NCI-H187 (cell line): ENCODE data around the gene HS3ST5.

ENCODE experiments used
- DNase-seq, 2 experiments: peaks; one replicate each; lab custom pipeline; 2025; lab: John Stamatoyannopoulos, UW

Gene HS3ST5

DNA sequence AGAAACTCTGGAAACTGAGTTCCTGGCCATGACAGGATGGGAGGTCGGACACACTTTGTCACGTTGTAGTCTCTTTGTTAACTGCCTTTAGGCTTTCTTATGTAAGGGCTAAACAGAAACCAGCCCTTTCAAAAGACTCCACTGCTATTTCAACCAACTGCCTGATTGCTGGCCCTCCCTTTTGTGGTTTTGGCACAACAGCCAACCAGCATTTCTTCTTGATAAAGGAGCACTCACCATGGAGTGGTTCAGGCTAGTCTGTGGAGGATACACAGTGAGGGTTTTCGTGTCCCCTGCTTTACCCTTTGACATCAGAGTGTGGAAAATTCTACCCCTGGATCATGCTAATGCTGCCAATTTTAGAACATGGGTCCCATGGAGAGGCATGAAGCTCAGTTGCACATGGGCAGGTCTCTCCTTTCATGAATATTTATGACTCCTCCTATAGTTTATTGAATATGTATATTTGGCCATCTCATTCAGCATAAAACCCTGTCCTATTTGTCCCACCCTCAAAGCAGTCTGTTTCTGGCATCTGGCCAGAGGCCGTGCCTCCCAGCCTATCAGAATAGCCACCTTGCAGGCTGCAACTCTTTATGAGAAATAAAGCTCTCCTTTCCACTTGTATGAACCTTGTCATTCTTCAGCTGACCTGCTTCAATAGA lies 148.3 kb downstream of the HS3ST5 start:
- DNase-seq: no peak

DNA sequence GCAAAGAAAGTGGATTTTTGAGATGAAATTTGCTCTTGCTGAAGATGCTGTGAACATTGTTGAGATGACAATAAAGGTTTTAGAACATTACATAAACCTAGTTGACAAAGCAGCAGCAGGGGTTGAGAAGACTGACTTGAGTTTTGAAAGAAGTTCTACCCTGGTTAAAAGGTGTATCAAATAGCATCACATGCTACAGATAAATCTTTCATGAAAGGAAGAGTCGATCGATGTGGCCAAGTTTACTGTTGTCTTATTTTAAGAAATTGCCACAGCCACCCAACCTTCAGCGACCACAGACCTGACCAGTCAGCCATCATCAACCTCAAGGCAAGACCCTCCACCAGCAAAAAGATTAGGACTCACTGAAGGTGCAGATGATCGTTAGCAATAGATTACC lies 155.3 kb downstream of the HS3ST5 start:
- no peak for DNase-seq

DNA sequence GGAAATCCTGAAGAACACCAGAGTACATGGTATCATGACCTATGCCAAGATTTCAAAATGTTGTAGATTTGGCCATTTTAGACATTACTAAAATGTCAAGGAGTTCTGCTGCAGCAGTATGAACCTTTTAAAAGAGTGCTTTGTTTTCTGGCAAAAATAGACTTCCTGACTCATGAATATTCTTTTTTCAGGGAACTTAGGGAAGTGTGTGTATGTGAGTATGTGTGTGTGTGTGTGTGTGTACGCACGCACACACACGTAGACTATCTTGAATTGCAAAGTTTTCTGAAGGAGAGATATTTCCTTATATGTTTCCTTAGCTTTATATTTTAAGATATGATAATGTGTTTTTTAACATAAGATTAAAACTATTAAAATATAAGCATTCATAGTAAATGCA lies 161.2 kb downstream of the HS3ST5 start:
- DNase-seq: no peak

DNA sequence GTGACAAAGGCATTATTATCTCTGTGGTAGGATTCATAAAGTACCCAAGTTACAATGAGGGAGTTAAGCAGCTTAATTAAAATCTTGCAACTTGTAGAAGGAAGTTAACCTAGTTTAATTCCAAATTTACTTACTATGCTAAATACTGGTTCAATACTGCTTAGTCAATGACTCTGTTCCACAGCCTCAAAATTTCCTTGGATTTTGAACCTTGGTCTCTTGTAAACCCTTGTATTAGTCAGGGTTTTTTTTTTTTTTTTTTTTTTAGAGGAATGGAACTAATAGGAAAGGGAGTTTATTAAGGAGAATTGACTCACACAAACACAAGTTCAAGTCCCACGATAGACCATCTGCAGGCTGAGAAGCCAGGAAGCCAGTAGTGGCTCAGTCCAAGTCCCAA lies 163.4 kb downstream of the HS3ST5 start:
- DNase-seq: no peak

DNA sequence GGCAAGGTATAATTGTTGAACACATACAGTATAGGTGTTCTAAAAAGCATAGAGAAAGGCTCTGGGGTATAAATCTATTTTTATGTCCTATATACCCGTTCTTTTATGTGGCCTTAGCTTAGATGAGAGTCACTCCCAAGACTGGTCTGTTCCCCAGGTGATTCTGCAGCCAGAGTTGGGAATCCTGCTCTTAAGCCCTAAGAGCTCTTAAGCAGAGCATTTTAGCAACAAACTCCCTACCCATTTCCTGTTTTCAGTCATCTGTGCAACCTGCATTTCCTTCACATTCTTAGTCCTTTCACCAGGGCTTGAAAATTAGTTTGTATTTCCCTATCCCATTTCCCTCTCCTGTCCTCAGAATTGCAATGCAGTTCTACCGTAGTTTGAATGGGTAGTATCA lies 166.1 kb downstream of the HS3ST5 start:
- no peak for DNase-seq

DNA sequence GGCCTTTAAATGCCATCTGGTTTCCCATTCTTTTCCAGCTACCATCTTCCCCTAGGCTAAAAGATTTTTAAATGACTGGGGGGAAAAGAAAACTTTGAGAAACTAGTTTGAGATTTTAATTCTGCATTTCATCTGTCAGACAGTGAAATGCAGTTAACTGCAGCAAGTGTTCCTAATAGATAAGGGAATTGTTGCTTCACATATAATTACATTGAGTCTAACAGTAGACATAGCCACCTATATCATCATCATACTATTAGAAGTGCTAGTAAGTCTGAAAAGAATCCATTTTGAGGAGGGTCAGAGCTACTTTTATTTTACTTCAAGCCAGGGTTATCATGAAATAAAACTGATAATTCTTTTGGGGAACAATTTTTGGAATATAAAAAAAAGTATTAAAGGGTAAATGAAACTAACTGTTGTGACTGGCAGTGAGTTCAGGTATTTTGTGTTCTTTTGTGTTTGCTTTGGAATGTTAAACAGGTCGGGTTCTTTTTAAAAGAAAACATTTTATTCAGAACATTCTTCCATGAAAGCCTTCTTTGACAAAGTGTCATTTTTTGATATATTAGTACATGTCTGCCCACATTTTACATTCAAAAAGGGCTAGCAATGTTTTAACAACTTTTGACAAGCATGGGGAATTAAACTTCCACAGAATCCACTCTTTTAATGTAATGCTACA lies 170.1 kb downstream of the HS3ST5 start:
- no peak for DNase-seq

DNA sequence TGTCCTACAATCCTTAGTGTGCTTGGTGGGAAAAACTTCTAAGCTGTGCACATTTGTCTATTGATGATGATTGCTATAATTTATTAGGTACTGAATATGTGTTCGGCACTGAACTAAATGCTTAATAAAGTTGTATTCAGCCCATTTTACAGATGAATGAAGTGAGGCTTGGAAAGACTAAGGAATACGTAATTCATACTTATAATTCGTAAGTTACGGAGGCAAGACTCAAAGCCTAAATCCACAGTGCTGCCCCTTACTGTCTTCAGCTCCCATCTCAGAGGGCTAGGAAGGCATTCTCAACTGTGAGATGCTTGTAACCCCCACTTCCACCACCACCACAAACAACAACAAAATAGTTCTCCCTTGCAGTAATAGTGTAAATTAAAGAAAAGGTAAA lies 171.3 kb downstream of the HS3ST5 start:
- no peak for DNase-seq

DNA sequence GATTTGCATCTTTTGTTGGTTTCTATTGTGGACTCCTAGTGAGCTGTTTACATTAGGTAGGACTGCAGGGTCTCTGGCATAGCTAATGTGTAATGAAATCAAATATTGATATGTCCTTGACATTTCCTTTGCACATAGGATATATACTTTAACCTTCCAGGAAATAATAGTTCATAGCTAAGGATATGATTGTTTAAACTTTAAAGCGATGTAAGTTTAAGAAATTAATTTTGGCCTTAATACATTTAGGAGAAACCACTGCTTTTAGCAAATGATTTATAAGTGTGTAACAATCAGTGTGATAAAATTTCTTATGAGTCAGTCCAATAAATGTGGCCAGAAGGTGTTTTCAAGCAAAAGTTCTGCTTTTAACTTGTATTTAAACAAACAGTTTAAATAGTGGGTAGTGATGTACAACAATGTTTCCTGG lies 171.8 kb downstream of the HS3ST5 start:
- no peak for DNase-seq

DNA sequence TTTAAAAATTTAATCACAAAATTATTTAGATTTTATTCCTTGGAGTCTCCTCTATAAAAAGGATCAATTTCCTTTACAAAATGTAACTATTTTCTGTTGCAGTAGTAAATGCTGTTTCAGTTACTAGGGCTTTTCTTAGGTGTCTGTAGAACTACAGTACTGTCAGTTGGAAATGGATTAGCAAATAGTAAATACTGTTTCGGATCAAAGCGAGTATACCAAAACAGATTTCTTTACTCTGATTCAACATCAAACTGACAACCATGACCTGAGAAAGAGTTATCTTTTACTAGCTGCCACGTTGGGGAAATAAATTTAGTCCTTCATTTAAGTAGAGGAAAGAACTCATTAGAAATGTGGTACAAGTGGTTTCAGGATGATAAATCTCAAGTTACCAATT lies 172.5 kb downstream of the HS3ST5 start:
- DNase-seq: no peak

DNA sequence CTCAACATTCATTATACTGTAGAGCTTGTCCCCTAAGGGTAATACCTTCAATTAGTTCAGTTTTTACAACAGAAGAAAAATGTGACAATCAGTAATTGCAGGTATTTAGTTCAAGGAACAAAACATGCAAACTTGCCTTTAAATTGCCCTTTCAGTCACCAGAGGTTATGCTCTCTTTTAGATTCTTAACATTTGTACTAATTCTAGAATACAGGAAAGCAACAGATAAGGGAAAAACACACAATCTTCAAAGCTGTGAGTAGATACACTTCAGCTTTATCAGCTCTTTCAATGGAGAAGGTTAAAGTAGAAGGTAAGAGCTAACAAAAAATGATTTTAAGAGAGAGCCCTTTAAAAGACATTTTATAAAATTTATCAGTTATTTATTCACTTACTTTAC lies 173.1 kb downstream of the HS3ST5 start:
- DNase-seq: no peak

DNA sequence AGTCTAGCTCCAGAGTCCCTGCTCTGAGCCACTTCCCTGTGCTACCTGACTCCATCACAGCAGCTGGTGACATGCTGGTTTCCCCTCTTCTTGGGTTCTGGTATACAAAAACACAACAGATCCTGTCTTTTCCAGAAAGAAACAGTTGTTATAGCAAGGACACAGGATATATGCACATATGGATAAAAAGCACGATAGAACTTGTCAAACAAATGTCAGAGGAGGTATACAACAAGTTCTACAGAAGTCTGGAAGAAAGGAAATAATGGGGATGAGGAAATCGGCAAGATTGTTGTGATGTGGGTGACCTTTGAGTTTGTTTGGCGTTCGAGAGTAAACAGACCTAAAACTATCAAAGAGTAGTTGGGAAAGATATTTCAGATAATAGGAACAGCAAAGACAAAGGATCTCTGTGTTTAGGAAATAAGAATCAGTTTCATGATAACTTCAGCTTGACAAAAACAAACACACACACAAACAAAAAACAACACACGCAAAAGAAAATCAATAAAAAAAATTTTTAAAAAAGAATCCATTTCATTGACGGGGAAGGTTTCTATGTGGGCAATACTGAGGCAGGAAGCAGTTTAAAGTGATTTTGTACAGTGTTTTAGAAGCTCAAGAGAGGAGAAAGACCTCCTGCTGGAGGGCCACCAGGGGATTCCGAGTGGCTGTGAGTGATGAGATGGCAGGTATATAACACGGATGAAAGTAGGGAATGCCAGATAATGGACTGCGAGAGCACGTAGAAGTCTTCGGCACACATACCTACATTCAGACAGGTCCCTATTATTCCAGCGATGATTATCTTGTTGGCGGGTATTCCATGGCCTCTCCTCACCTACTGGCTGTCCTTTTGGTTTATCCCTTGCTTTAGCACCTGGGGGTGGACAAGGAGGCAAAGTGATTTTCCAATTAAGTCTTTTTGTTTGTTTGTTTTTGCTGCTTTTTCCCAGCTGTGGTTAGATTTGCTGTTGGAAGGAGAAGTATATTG lies 174.9 kb downstream of the HS3ST5 start:
- no peak for DNase-seq

DNA sequence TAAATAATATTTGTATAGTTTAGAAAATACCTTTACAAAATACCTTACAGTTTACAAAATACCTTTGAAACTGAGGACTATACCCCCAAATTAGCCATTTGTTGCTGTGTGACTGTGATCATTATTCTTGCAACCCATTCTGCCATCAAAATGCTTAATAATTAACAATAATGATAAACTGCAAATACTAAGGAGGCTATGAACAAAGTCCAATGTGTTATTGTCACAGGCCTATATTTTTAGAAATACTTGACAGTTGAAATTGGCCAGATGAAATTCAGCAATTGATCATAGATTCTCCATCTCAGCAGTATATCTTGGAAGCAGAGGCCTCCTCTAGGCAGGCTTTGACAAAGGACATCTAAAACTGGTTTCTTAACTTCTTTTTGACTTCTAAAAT lies 178.6 kb downstream of the HS3ST5 start:
- DNase-seq: no peak

DNA sequence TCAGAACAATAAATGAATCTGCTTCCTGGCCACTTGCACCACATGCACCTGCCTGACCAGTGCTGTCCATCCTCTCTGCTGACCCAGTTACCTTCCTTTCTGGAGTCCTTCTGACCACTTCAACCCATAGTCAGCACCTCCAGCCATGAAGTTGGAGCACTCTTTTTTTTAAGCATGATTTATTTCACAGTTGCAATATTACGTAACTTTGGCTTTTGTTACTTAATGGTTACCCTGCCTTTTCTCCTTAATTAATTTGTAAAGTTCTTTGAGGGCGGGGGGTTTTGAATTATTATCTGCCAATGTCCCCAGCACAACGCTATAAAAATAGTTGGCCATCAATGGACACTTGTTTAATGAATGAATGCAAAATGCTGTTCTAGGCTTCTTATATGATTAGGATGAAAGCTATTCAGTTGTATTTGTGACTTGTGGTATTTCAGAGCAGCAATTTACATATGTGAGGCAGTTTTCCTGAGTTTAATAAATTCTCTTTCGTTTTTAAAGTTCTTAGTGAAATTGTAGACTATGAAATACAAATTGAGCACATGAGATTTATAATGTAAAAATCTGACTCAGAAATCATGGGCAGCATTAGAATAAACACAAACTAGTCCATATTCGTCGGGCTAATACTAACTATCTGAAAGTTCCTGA lies 180.0 kb downstream of the HS3ST5 start:
- no peak for DNase-seq

DNA sequence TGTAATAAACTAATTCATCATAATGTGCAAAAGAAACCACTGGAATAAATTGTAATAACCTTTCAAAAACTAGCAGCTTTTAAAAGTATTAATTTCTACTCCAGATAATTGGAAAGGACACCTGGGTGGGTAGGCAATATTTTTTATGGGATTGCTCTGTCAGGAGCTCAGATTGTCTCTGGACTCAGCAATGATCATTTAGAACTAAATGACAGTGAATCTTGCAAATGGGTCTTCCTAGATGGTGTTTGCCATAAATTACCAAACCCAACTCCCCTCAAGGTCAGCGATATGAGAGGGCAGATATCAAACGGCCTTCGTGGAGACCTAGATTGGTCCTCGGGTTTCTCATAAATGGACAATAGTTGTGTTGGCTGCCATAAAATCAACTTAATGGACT lies 181.9 kb downstream of the HS3ST5 start:
- no peak for DNase-seq

DNA sequence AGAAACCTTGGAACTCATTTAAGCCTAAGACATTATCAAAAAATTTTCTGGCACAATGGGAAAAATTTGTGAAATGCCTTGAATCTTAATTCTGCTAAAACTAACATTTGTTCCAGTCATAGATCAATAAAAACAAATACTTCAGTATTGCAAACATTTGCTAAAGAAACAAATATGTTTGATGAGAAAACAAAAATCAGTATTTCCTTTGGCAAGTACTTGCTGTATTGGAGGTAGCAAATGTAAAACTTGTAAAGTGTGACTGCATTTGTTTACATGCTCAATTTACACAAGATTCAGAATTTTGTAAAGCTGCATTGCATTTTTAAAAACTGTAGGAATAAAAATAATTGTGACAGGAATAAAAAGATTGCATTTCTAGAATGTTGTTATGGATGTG lies 183.1 kb downstream of the HS3ST5 start:
- DNase-seq: no peak

DNA sequence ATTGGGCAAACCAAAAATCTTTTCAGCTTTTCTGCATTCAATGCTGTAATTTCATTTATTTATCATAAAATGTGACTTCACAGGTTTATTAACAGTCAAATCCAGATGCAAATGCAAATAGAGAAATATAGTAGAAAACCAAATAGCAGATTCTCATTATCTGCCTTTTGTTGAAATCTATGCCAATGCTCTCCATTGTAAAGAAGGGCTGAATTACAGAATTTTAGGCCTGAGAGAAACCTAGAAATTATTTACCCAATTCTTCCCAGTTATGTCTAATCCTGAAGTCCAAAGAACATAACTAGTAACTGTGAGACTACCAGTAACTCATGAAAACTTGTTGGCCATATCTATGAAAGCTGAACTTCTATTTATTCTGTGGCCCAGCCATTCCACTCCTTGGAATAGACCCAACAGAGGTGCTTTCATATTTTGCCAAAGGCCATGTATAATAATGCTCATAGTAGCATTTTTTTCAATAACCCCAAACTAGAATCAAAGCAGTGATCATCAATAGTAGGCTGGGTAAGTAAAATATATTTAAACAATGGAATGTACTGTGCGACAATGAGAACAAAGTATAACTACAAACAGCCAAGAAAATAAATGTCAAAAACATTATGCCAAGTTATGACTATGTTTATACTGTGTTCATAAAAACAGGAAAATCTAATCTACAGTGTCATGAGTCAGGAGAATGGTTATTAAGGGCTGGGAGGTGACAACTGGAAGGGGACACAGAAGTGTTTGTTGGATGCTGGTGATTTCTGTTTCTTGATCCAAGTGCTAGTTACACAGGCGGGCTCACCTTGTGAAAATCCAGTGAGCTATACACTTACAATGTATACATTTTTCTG lies 183.8 kb downstream of the HS3ST5 start:
- no peak for DNase-seq

DNA sequence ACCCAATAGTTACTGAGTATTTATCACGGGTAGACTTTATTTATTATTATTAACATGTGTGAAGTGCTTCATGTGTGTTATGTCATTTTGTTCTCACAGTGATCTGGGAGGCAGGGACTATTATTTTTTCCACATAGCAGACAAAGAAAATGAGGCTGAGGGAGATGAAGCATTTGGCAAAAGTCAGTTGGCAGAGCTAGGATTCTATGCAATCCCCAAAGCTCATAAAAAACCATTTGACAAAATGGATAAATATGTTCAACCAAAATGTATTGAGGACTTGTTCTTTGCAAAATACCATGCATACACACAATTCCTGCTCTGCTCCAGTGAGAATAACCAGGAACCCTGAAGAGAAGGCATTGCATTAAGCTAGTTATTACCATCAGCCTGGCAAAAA lies 184.4 kb downstream of the HS3ST5 start:
- no peak for DNase-seq

DNA sequence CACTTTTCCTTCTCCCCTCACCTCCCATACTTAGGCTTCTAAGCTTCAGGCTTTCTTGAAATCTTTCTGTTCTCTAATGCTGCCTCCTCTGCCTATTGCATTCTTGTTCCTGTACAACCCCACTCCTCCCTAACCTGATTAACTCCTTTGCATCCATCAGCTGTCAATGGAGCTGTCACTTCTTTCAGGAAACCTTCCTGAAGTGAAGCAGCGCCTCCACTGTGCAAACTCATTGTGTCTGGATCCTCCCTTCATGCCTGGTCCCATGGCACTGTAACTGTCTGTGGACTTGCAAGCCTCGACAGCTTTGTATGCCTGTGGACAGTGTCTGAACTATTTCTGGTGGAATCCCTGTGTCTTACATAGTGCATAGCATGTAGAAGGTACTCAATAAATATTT lies 185.0 kb downstream of the HS3ST5 start:
- DNase-seq: no peak

DNA sequence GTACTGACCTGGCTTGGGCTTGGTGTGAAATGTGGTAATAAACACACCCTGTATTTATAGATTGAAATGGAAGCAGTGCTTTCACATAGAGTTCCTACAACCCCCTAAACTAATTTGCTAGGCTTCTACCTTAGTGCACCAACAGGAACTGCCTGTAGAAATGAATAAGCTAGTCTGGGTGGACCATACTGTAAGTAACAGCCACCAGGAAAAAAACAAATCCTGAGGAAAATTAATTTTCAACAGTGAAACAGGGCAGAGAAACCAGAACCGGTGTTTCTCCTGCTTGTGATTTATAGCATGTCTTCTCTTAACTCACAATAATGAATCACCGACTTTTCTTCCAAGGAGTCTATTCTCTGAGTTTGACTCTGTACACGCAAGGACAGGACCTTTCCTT lies 187.1 kb downstream of the HS3ST5 start:
- DNase-seq: no peak

DNA sequence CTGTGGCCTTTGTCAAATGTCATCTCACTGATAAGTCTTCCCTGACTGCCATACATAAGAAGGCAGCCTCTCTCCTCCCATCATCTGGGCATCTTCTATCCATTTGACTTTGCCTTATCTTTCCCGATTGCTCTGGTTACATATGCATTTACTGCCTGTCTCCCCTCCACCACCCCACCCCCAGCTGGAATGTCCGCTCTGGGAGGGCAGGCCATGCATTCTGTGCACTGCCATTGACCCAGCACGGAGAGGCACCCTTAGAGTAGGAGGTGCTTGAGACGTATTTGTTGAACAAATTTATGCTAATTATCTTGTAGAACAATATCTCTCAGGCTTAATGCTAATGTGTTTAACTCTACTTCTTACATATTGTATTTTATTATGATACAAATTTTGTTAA lies 188.0 kb downstream of the HS3ST5 start:
- DNase-seq: no peak

DNA sequence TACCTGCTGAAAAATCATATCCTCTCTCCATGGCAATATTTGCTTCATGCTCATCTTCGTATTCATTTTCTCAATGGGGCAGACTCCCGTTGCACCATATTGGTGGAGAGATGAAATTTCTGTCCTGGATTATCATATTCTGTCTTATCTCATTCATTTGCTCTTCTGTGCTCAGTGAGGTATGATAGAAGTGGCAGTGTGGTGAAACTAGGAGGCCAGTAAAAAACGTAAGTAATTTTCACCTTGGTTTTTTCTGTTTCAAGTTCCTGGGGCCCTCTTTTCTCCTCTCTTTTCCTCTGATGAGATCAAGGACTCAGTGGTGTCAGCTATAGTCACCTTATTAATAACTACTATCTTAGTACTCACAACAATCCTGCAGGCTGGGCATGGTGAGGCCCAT lies 189.4 kb downstream of the HS3ST5 start:
- DNase-seq: no peak
